ENCODE data around the gene ROBO4.

- TF ChIP-seq CTCF (IDR thresholded peaks at IDR 0.05) (no peak), EZH2 (IDR thresholded peaks at IDR 0.05; ENCODE audit: borderline replicate concordance, insufficient read depth, low read depth, low read length, poor library complexity, severe bottlenecking) (no peak)
Observed at GRCh38 chr11:124893781-124894401, 3.8 kb downstream of the ROBO4 start.
